GM12874 (cell line): ENCODE results near the gene CREBBP.

Experiments used
- CTCF ChIP-seq: IDR thresholded peaks from 2 replicates; pipeline ENCODE4 v1.5.1; 2011; ENCODE audit warnings: low read depth, mild to moderate bottlenecking, control low read depth, low read length, moderate library complexity; ENCODE audit not compliant: insufficient read depth

The CREBBP gene

GRCh38 chr16:3793161-3793576 lies 87.3 kb downstream of the CREBBP start:
- TF ChIP-seq CTCF, result no peak

- TF ChIP-seq CTCF, result no peak
Measured at GRCh38 chr16:3792472-3793012, 88.0 kb downstream of the CREBBP start.

GRCh38 chr16:3791701-3792100 lies 88.8 kb downstream of the CREBBP start:
- no peak for TF ChIP-seq CTCF

GRCh38 chr16:3789375-3790099 lies 91.0 kb downstream of the CREBBP start:
- TF ChIP-seq CTCF, result no peak

GRCh38 chr16:3788711-3789374 lies 91.7 kb downstream of the CREBBP start:
- TF ChIP-seq CTCF, result no peak

- no peak for TF ChIP-seq CTCF
Measured at GRCh38 chr16:3787924-3788661, 92.4 kb downstream of the CREBBP start.

- no peak for TF ChIP-seq CTCF
Measured at GRCh38 chr16:3785413-3785812, 95.1 kb downstream of the CREBBP start.
